H1 (cell line): ENCODE measurements around the gene PTGFR. TPM values are rescaled to one million over a fixed set of nuclear protein-coding genes. Genes with fewer than 3 reads are reported as not detected.

Experiments used
- CBX5 ChIP-seq: fragments of 300-800, 300-1000 bp; sonication (generic); IDR thresholded peaks from 2 replicates; pipeline ENCODE4 v1.7.1; 2016; ENCODE audit warnings: antibody characterized with exemption, low read length, low read depth
- EGR1 ChIP-seq: IDR thresholded peaks from 2 replicates; pipeline ENCODE4 v1.6.1; 2011; ENCODE audit warnings: low read depth, low read length, borderline replicate concordance
- HDAC2 ChIP-seq, 2 experiments: fragments of 300-600 bp in 1 of 2; sonication (generic) in 1 of 2; IDR thresholded peaks; 2 replicates each; pipeline ENCODE4 v1.6.1; 2011 to 2012; ENCODE audit warnings: low read depth in 2 of 2, low read length in 2 of 2, mild to moderate bottlenecking in 2 of 2, moderate library complexity in 2 of 2, borderline replicate concordance in 1 of 2, inconsistent platforms in 1 of 2
- polyA plus RNA-seq, 7 experiments: library from polyadenylated mRNA; depleted of rRNA in 3 of 7; stranded (reverse) in 5 of 7; unstranded in 2 of 7; fragments of >200 nt in 5 of 7; fragments of 200-250 nt in 2 of 7; gene quantifications; 1 replicate in 5 of 7; 2 replicates in 1 of 7; 4 replicates in 1 of 7; pipeline versions ENCODE4 v1.2.1 to v1.2.3, GENCODE V29; 2011 to 2013; ENCODE audit warnings: missing spikeins in 2 of 7, mixed read lengths in 2 of 7
- total RNA-seq: library from RNA; stranded (reverse); fragmentation: NEBNext Ultra II Directional; extraction: Animal tissue kit (Norgen Biotek cat#: 25700); gene quantifications from 2 replicates; pipeline ENCODE4 v1.2.1, GENCODE V29; 2021

Gene PTGFR
- total and polyA plus RNA-seq, 2 of the 8 experiments (the other 6 are each of a cell fraction or from before 2014, with no cell fraction given), result 0.02 TPM; not detected in 1

DNA sequence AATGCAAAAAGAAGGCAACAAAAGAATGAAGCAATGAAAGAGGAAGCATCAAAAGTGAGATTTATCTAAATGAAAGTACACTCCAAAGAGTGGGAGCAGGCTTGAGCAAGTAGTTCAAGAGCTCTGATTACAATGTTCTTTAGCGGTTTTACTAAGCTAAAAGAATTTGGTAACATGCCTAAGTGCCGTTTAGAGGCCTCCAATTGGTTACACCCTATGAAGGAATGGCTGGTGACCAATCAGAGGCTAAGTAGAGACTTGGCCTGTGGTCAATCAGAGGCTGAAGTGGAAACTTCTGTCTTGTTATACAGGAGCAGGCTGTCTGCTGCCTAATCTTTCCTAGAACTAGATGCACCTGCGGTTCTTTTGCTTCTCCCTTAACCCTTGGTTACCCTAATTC lies 59.1 kb downstream of the PTGFR start (continued):
- TF ChIP-seq CBX5 (no peak), EGR1 (no peak), HDAC2 (IDR thresholded peaks at IDR 0.05; ENCODE audit: borderline replicate concordance in 1 of 2, low read depth in 2 of 2, low read length in 2 of 2) (no peak)
